ENCODE measurements around the gene PLCB1.

Gene PLCB1

GRCh38 chr20:8172191-8172590 lies 40.1 kb downstream of the PLCB1 start:
- Histone ChIP-seq H3F3A (ENCODE audit: low read depth) (no peaks in the 10 kb centered on the region), H4K20me1 (ENCODE audit: insufficient read depth, low read length, poor library complexity, severe bottlenecking) (no peaks in the 10 kb centered on the region), H3K36me3 (ENCODE audit: insufficient read depth, low read length) (peaks cover 9% of the 10 kb centered on the region; the same call in 1 of the 2 replicates), H3K9me2 (replicated peaks; ENCODE audit: low read depth, low read length) (no peaks in the 10 kb centered on the region), H3K27me3 (ENCODE audit: insufficient read depth, low read length, poor library complexity, severe bottlenecking) (no peaks in the 10 kb centered on the region), H3K9ac (ENCODE audit: low read depth, low read length, poor library complexity, severe bottlenecking) (no peak overlapping the region), H3K79me2 (ENCODE audit: insufficient read depth, low read length) (peaks cover 43% of the 10 kb centered on the region), H3K9me3 (ENCODE audit: insufficient read depth, low read depth, low read length) (no peaks in the 10 kb centered on the region), H2AFZ (ENCODE audit: low read length) (no peak overlapping the region), H3K4me3 (ENCODE audit: low read length, poor library complexity, severe bottlenecking) (no peak overlapping the region), H3K4me1 (ENCODE audit: insufficient read depth, low read length, poor library complexity, severe bottlenecking) (peaks cover 8% of the 10 kb centered on the region), H3K4me2 (ENCODE audit: low read depth, low read length, poor library complexity, severe bottlenecking) (no peak overlapping the region)
- no peak for TF ChIP-seq EZH2phosphoT487 (IDR thresholded peaks at IDR 0.05; ENCODE audit: borderline replicate concordance)
- TF ChIP-seq, protein P1, sequence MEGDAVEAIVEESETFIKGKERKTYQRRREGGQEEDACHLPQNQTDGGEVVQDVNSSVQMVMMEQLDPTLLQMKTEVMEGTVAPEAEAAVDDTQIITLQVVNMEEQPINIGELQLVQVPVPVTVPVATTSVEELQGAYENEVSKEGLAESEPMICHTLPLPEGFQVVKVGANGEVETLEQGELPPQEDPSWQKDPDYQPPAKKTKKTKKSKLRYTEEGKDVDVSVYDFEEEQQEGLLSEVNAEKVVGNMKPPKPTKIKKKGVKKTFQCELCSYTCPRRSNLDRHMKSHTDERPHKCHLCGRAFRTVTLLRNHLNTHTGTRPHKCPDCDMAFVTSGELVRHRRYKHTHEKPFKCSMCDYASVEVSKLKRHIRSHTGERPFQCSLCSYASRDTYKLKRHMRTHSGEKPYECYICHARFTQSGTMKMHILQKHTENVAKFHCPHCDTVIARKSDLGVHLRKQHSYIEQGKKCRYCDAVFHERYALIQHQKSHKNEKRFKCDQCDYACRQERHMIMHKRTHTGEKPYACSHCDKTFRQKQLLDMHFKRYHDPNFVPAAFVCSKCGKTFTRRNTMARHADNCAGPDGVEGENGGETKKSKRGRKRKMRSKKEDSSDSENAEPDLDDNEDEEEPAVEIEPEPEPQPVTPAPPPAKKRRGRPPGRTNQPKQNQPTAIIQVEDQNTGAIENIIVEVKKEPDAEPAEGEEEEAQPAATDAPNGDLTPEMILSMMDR (conservative IDR thresholded peaks at IDR 0.05; ENCODE audit: low read length) = no peak

DNA sequence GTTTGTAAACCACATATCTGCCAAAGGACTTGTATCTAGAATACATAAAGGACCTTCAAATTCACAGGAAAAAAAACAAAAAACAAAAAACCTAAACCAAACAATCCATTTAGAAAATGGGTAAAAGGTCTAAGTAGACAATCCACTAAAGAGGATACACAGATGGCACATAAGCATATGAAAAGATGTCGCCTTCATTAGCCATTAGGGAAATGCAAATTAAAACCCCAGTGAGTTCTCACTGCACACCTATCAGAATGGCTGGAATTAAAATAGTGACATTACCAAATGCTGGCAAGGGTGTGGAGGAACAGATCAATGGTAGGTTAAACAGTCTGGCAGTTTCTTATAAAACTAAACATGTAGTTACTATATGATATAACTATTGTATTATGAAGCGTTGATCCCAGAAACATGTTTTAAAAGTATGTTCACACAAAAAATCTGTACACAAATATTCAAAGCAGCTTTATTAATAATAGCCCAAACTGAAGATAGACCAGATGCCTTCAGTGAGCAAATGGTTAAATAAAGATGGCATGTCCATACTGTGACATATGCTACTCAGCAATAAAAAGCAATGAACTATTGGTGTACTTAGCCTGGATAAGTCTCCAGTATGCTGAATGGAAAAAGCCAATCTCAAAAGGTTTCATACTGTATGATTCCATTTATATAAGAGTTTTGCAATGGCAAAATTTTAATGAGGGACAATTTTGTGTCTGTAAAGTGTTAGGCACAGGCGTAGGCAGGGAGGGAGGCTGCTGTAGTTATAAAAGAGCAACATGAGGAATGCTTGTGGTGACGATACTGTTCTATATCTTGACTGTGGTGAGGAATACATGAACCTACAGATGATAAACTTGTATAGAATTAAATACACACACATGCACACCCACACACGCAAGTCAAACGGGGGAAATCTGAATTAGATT lies 43.9 kb downstream of the PLCB1 start:
- no peaks in the 10 kb centered on the region for H3K9me3 ChIP-seq (ENCODE audit: insufficient read depth, low read depth, low read length)
- no peak overlapping the region for H3K4me2 ChIP-seq (ENCODE audit: low read depth, low read length, poor library complexity, severe bottlenecking)
- no peak overlapping the region for H3K4me3 ChIP-seq (ENCODE audit: low read length, poor library complexity, severe bottlenecking)
- H3K9ac ChIP-seq (ENCODE audit: low read depth, low read length, poor library complexity, severe bottlenecking) = no peak overlapping the region
- no peaks in the 10 kb centered on the region for H3K9me2 ChIP-seq (replicated peaks; ENCODE audit: low read depth, low read length)
- H3K27me3 ChIP-seq (ENCODE audit: insufficient read depth, low read length, poor library complexity, severe bottlenecking) = no peaks in the 10 kb centered on the region
- H2AFZ ChIP-seq (ENCODE audit: low read length) = no peak overlapping the region
- peaks cover 44% of the 10 kb centered on the region for H3K79me2 ChIP-seq (ENCODE audit: insufficient read depth, low read length)
- TF ChIP-seq, protein P1 (conservative IDR thresholded peaks at IDR 0.05; ENCODE audit: low read length) = no peak
- TF ChIP-seq EZH2phosphoT487 (IDR thresholded peaks at IDR 0.05; ENCODE audit: borderline replicate concordance) = no peak
- peaks cover 9% of the 10 kb centered on the region for H3K36me3 ChIP-seq (ENCODE audit: insufficient read depth, low read length)
- no peaks in the 10 kb centered on the region for H3F3A ChIP-seq (ENCODE audit: low read depth)
- H3K4me1 ChIP-seq (ENCODE audit: insufficient read depth, low read length, poor library complexity, severe bottlenecking) = no peaks in the 10 kb centered on the region
- H4K20me1 ChIP-seq (ENCODE audit: insufficient read depth, low read length, poor library complexity, severe bottlenecking) = no peaks in the 10 kb centered on the region

GRCh38 chr20:8183526-8183925 lies 51.5 kb downstream of the PLCB1 start:
- Histone ChIP-seq H3K4me3 (ENCODE audit: low read length, poor library complexity, severe bottlenecking) (no peak overlapping the region), H3K4me1 (ENCODE audit: insufficient read depth, low read length, poor library complexity, severe bottlenecking) (no peaks in the 10 kb centered on the region), H3K36me3 (ENCODE audit: insufficient read depth, low read length) (no peaks in the 10 kb centered on the region; the same call in 1 of the 2 replicates), H3K9me3 (ENCODE audit: insufficient read depth, low read depth, low read length) (no peaks in the 10 kb centered on the region), H3K79me2 (ENCODE audit: insufficient read depth, low read length) (peaks cover 57% of the 10 kb centered on the region), H3F3A (ENCODE audit: low read depth) (no peaks in the 10 kb centered on the region), H2AFZ (ENCODE audit: low read length) (no peak overlapping the region), H3K4me2 (ENCODE audit: low read depth, low read length, poor library complexity, severe bottlenecking) (no peak overlapping the region), H3K27me3 (ENCODE audit: insufficient read depth, low read length, poor library complexity, severe bottlenecking) (no peaks in the 10 kb centered on the region), H3K9ac (ENCODE audit: low read depth, low read length, poor library complexity, severe bottlenecking) (no peak overlapping the region), H4K20me1 (ENCODE audit: insufficient read depth, low read length, poor library complexity, severe bottlenecking) (no peaks in the 10 kb centered on the region), H3K9me2 (replicated peaks; ENCODE audit: low read depth, low read length) (no peaks in the 10 kb centered on the region)
- TF ChIP-seq EZH2phosphoT487 (IDR thresholded peaks at IDR 0.05; ENCODE audit: borderline replicate concordance) = no peak
- TF ChIP-seq, protein P1 (conservative IDR thresholded peaks at IDR 0.05; ENCODE audit: low read length) = no peak
